HG02678 (cell line): Measurements from ENCODE around the gene APCDD1L.
"Not testable (repeated sequence)": the region's sequence is repeated elsewhere in the genome, so short reads cannot be mapped to it uniquely, and the experiment has no call there.

ENCODE experiments used
- ATAC-seq: cut with Tn5 transposase; IDR thresholded peaks from one replicate; pipeline ENCODE4 v1.9.1; 2021; ENCODE audit warnings: mild to moderate bottlenecking, moderate library complexity; ENCODE audit not compliant: unreplicated experiment

APCDD1L gene

GRCh38 chr20:58518387-58518786 is 3.2 kb upstream of the APCDD1L start:
- ATAC-seq, result no peak

GRCh38 chr20:58514321-58515232 is 622 bp downstream of the APCDD1L start:
- no peak for ATAC-seq

GRCh38 chr20:58513580-58514285 is 1.5 kb downstream of the APCDD1L start:
- no peak for ATAC-seq

- ATAC-seq, result no peak
These were observed 2.2 kb downstream of the APCDD1L start for GRCh38 chr20:58512808-58513552.

GRCh38 chr20:58511861-58512260 is 3.3 kb downstream of the APCDD1L start:
- ATAC-seq, result no peak

- ATAC-seq, result no peak
These were observed 3.8 kb downstream of the APCDD1L start for GRCh38 chr20:58511364-58511763.

- ATAC-seq, result no peak
These were observed 4.3 kb downstream of the APCDD1L start for GRCh38 chr20:58510921-58511320.

- ATAC-seq, result no peak
These were observed 6.3 kb downstream of the APCDD1L start for GRCh38 chr20:58508762-58509395.

GRCh38 chr20:58506999-58507398 is 8.2 kb downstream of the APCDD1L start:
- not testable (repeated sequence) for ATAC-seq

GRCh38 chr20:58504566-58504965 is 10.6 kb downstream of the APCDD1L start:
- no peak for ATAC-seq

GRCh38 chr20:58503668-58504067 is 11.5 kb downstream of the APCDD1L start:
- no peak for ATAC-seq

GRCh38 chr20:58500256-58500655 is 14.9 kb downstream of the APCDD1L start:
- no peak for ATAC-seq

GRCh38 chr20:58498470-58499068 is 16.6 kb downstream of the APCDD1L start:
- ATAC-seq, result no peak

GRCh38 chr20:58497724-58498469 is 17.3 kb downstream of the APCDD1L start:
- ATAC-seq, result no peak

GRCh38 chr20:58497076-58497641 is 18.0 kb downstream of the APCDD1L start:
- no peak for ATAC-seq

- ATAC-seq, result no peak
These were observed 18.8 kb downstream of the APCDD1L start for GRCh38 chr20:58496429-58496769.

GRCh38 chr20:58495623-58496428 is 19.4 kb downstream of the APCDD1L start:
- no peak for ATAC-seq

GRCh38 chr20:58494923-58495622 is 20.1 kb downstream of the APCDD1L start:
- ATAC-seq, result no peak
